Endothelial cell of umbilical vein (primary cell): ENCODE measurements around the gene SLC51B. TPM values are rescaled to one million over a fixed set of nuclear protein-coding genes. Genes with fewer than 3 reads are reported as not detected.

Experiments
- BruUV-seq: library from RNA; stranded (reverse); fragments of 400-500 nt; replicated peaks from 2 replicates; lab custom pipeline; 2021; lab: Mats Ljungman, UMichigan
- CTCF ChIA-PET: fragments of 300-600, 350-600 bp; sonication (Branson Sonifier 250); formaldehyde crosslinking; loops from one replicate; lab custom pipeline; 2021; ENCODE audit warnings: antibody characterized with exemption, inconsistent platforms; lab: Charles Lee
- POLR2A ChIA-PET: fragments of 300-600, 350-600 bp; sonication (Branson Sonifier 250); formaldehyde crosslinking; loops from one replicate; lab custom pipeline; 2021; ENCODE audit warnings: antibody characterized with exemption, inconsistent platforms; lab: Charles Lee
- DNase-seq: peaks from one replicate; pipeline ENCODE4 v3.0.0-alpha.2; 2011; ENCODE audit warnings: low read depth, low spot score
- FAIRE-seq: peaks from 2 replicates; lab custom pipeline; 2011; peaks lifted over from hg19 to GRCh38; lab: Jason Lieb, UNC
- H2AFZ ChIP-seq: 2 replicates; pipeline ENCODE4 v1.6.0; 2012; ENCODE audit warnings: low read depth, low read length, control low read depth, inconsistent platforms
- H3K27ac ChIP-seq: 2 replicates; pipeline ENCODE4 v1.5.1; 2011; ENCODE audit warnings: low read depth, mild to moderate bottlenecking, control low read depth, low read length, moderate library complexity; ENCODE audit not compliant: insufficient read depth
- H3K27me3 ChIP-seq, 2 experiments: 2 replicates each; pipeline versions ENCODE4 v1.6.0 to v1.6.1; 2011; ENCODE audit warnings: low read length in 2 of 2, mixed read lengths in 1 of 2; ENCODE audit not compliant: control insufficient read depth in 2 of 2, insufficient read depth in 2 of 2
- H3K36me3 ChIP-seq, 2 experiments: 2 replicates in 1 of 2; 3 replicates in 1 of 2; pipeline ENCODE4 v1.5.1; 2011; ENCODE audit warnings: low read length in 2 of 2, mild to moderate bottlenecking in 1 of 2, moderate library complexity in 1 of 2; ENCODE audit not compliant: control insufficient read depth in 2 of 2, insufficient read depth in 2 of 2; ENCODE audit errors: extremely low read depth in 1 of 2
- H3K4me1 ChIP-seq: 3 replicates; pipeline ENCODE4 v1.5.1; 2011; ENCODE audit warnings: mild to moderate bottlenecking, low read length; ENCODE audit not compliant: control insufficient read depth, insufficient read depth; ENCODE audit errors: extremely low read depth
- H3K4me2 ChIP-seq: 2 replicates; pipeline ENCODE4 v1.6.1; 2011; ENCODE audit warnings: low read length, control low read depth, mixed read lengths; ENCODE audit not compliant: insufficient read depth
- H3K4me3 ChIP-seq, 3 experiments: fragments of 200-600 bp in 1 of 3; sonication (generic), shearing (Covaris generic) in 1 of 3; replicated peaks in 1 of 3; 2 replicates each; pipeline ENCODE4 v1.5.1; 2011 to 2016; ENCODE audit warnings: control low read depth in 3 of 3, low read length in 3 of 3, mild to moderate bottlenecking in 2 of 3, inconsistent platforms in 1 of 3, low read depth in 1 of 3, moderate library complexity in 1 of 3; ENCODE audit not compliant: insufficient read depth in 1 of 3
- H3K79me2 ChIP-seq: 2 replicates; pipeline ENCODE4 v1.6.0; 2012; ENCODE audit warnings: low read length, inconsistent platforms; ENCODE audit not compliant: control insufficient read depth, insufficient read depth
- H3K9ac ChIP-seq: replicated peaks from 2 replicates; pipeline ENCODE3; 2011; ENCODE audit warnings: low read length, control low read depth; ENCODE audit not compliant: insufficient read depth; ENCODE audit errors: extremely low read depth
- H3K9me1 ChIP-seq: replicated peaks from 3 replicates; pipeline ENCODE4 v1.6.0; 2011; ENCODE audit warnings: mild to moderate bottlenecking, low read length; ENCODE audit not compliant: control insufficient read depth, insufficient read depth; ENCODE audit errors: extremely low read depth
- H3K9me3 ChIP-seq: replicated peaks from 2 replicates; pipeline ENCODE4 v1.5.1; 2012; ENCODE audit warnings: low read length, inconsistent platforms; ENCODE audit not compliant: control insufficient read depth, insufficient read depth
- H4K20me1 ChIP-seq: replicated peaks from 2 replicates; pipeline ENCODE3; 2011; ENCODE audit warnings: mild to moderate bottlenecking, low read length; ENCODE audit not compliant: control insufficient read depth, insufficient read depth; ENCODE audit errors: extremely low read depth
- CTCF ChIP-seq, 2 donors: IDR thresholded peaks; 1 replicate in 1 of 2; 2 replicates in 1 of 2; pipeline ENCODE4 v1.5.1; 2011; ENCODE audit warnings: low read length in 2 of 2, mild to moderate bottlenecking in 2 of 2, moderate library complexity in 2 of 2, control low read depth in 1 of 2, inconsistent platforms in 1 of 2, low read depth in 1 of 2; ENCODE audit not compliant: insufficient read depth in 1 of 2; ENCODE audit errors: extremely low read depth in 1 of 2
- EZH2 ChIP-seq: IDR thresholded peaks from 2 replicates; pipeline ENCODE4 v1.6.1; 2012; ENCODE audit warnings: borderline replicate concordance, low read depth, mild to moderate bottlenecking, moderate library complexity, low read length, inconsistent platforms; ENCODE audit not compliant: severe bottlenecking
- FOS ChIP-seq: IDR thresholded peaks from 2 replicates; pipeline ENCODE4 v1.6.1; 2011; ENCODE audit warnings: mild to moderate bottlenecking, low read length, moderate library complexity, borderline replicate concordance; ENCODE audit not compliant: insufficient read depth
- GATA2 ChIP-seq: IDR thresholded peaks from 2 replicates; pipeline ENCODE4 v1.7.0; 2011; ENCODE audit warnings: low read depth, mild to moderate bottlenecking, moderate library complexity, mixed read lengths, low read length; ENCODE audit not compliant: insufficient read length, insufficient read depth
- JUN ChIP-seq: IDR thresholded peaks from 2 replicates; pipeline ENCODE4 v1.6.1; 2011; ENCODE audit warnings: borderline replicate concordance, low read depth; ENCODE audit not compliant: insufficient read length, insufficient read depth
- MYC ChIP-seq: IDR thresholded peaks from one replicate; pipeline ENCODE4 v1.6.1; 2011; ENCODE audit warnings: mild to moderate bottlenecking, low read depth, low read length
- POLR2A ChIP-seq: IDR thresholded peaks from 2 replicates; pipeline ENCODE4 v1.6.1; 2012; ENCODE audit warnings: low read depth, mild to moderate bottlenecking, control low read depth, low read length
- POLR2AphosphoS5 ChIP-seq: IDR thresholded peaks from 2 replicates; pipeline ENCODE4 v1.6.1; 2012; ENCODE audit warnings: low read depth, mild to moderate bottlenecking, control low read depth, low read length, moderate library complexity; ENCODE audit not compliant: insufficient read depth
- dilution Hi-C: fragments of 300-500 bp; cut with MboI; formaldehyde crosslinking; loops from one replicate; pipeline ENCODE4 v1.15.0; 2019; ENCODE audit warnings: low sequenced_read_pairs; ENCODE audit not compliant: extremely low pct_ligation_motif_present
- intact Hi-C: fragments of 100-400 bp; cut with micrococcal nuclease; formaldehyde crosslinking; loops from one replicate; pipeline ENCODE4 v1.10.0; 2022
- polyA plus RNA-seq, 4 experiments: library from polyadenylated mRNA; depleted of rRNA in 3 of 4; stranded (reverse) in 3 of 4; unstranded in 1 of 4; fragments of >200 nt; gene quantifications; 2 replicates each; pipeline versions ENCODE4 v1.2.1 to v1.2.3, GENCODE V29; 2011 to 2012; ENCODE audit warnings: missing spikeins in 1 of 4
- total RNA-seq: library from RNA; stranded (reverse); gene quantifications from 2 replicates; pipeline ENCODE4 v1.2.3, GENCODE V29; 2021
- TF ChIP-seq, protein P1 (sequence below): IDR thresholded peaks from 2 replicates; pipeline ENCODE4 v1.6.1; 2011; ENCODE audit not compliant: insufficient read depth, insufficient read length

Gene SLC51B
- total and polyA plus RNA-seq, 2 donors (not counting 3 experiments of a cell fraction or from before 2014, with no cell fraction given) = not detected

GRCh38 chr15:65094294-65094995 lies 49.3 kb downstream of the SLC51B start:
- Histone ChIP-seq H3K4me1 (no peaks in the 10 kb centered on the region), H3K9me1 (no peaks in the 10 kb centered on the region), H3K27ac (no peak overlapping the region), H3K9ac (no peak overlapping the region), H3K4me3 (no peak overlapping the region), H2AFZ (no peak overlapping the region), H3K36me3 (peaks cover 0 to 9% of the 10 kb centered on the region in 2 experiments), H3K79me2 (no peaks in the 10 kb centered on the region), H3K9me3 (no peaks in the 10 kb centered on the region), H3K27me3 (no peaks in the 10 kb centered on the region), H3K4me2 (no peak overlapping the region), H4K20me1 (no peaks in the 10 kb centered on the region)
- intact Hi-C loops (no loop called here), dilution Hi-C loops (no loop called here)
- CTCF ChIA-PET = interaction anchor here (1.5 kb wide), 1 partner anchor 61 kb away, joined by 5 read pairs; no protein-coding TSS in a partner anchor
- FAIRE-seq = no peak
- POLR2A ChIA-PET = no interaction called here
- BruUV-seq = no TSS peak
- DNase-seq = no peak
- TF ChIP-seq FOS (no peak), POLR2A (no peak), MYC (no peak), EZH2 (no peak), JUN (no peak), GATA2 (no peak), CTCF (IDR thresholded peaks at IDR 0.05; ENCODE audit: extremely low read depth in 1 of 2, insufficient read depth in 1 of 2, low read depth in 1 of 2, low read length in 2 of 2) (no peak), POLR2AphosphoS5 (no peak)
- TF ChIP-seq, protein P1, sequence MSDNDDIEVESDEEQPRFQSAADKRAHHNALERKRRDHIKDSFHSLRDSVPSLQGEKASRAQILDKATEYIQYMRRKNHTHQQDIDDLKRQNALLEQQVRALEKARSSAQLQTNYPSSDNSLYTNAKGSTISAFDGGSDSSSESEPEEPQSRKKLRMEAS = no peak
